ENCODE data around the gene RILP. TPM values are rescaled to one million over a fixed set of nuclear protein-coding genes. Genes with fewer than 3 reads are reported as not detected.
A peak's percentile ranks its signal among the peaks of the same experiment; 100 is the strongest.

The RILP gene
- total RNA-seq, 4 donors from 2014 or later: 59.3 to 185 (median 108) TPM

DNA sequence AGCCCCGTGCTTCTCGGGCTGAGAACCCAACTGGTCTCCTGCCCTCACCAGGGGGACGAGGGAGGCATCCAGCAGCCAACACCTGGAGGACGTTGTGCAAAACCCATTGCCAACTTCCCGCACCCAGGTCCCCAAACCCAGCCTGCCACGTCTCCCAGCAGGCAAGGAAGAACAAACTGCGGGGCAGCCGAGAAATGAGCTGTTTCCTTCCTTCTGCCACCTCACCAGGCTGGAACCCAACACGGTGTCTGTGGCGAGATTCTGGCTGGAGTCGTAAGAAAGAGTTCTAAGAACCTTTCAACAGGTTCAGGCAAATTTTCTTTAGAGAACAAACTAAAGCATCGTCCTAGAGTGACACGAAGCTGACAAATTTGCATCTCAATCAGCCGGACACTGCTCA, 24.6 kb downstream of the RILP start:
- no peaks in the 10 kb centered on the region for H3K36me3 ChIP-seq
- in situ Hi-C loops (cut with MboI; ENCODE audit: low pct_ligation_motif_present in 1 of 4, low pct_unique_long_range_greater_than_20kb in 1 of 4, low sequenced_read_pairs in 3 of 4): loop anchor here in 1 of 4 donors (10.0 kb wide), 1 partner anchor 50 kb away; no protein-coding TSS in a partner anchor
- peak overlapping the region in 1 of 4 donors; percentile 10 for H3K27ac ChIP-seq
- H3K27me3 ChIP-seq: no peaks in the 10 kb centered on the region
- 57 to 90% methylated on average over 5 to 14 of the region's 14 CpGs for WGBS, 2 donors (ENCODE audit: low coverage in 1 of 2)
- no peak overlapping the region for H3K4me3 ChIP-seq
- peaks cover 7 to 33% (median 26%) of the 10 kb centered on the region in 4 donors for H3K4me1 ChIP-seq
- intact Hi-C loops (cut with DNase I; ENCODE audit: low total_unique reads): no loop called here
- no peak for TF ChIP-seq EP300 (IDR thresholded peaks at IDR 0.05; ENCODE audit: low read depth)
- TF ChIP-seq POLR2A (IDR thresholded peaks at IDR 0.05): no peak
- TF ChIP-seq, protein P1, sequence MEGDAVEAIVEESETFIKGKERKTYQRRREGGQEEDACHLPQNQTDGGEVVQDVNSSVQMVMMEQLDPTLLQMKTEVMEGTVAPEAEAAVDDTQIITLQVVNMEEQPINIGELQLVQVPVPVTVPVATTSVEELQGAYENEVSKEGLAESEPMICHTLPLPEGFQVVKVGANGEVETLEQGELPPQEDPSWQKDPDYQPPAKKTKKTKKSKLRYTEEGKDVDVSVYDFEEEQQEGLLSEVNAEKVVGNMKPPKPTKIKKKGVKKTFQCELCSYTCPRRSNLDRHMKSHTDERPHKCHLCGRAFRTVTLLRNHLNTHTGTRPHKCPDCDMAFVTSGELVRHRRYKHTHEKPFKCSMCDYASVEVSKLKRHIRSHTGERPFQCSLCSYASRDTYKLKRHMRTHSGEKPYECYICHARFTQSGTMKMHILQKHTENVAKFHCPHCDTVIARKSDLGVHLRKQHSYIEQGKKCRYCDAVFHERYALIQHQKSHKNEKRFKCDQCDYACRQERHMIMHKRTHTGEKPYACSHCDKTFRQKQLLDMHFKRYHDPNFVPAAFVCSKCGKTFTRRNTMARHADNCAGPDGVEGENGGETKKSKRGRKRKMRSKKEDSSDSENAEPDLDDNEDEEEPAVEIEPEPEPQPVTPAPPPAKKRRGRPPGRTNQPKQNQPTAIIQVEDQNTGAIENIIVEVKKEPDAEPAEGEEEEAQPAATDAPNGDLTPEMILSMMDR (IDR thresholded peaks at IDR 0.05): no peak
- no peak for TF ChIP-seq POLR2AphosphoS5 (IDR thresholded peaks at IDR 0.05)
- no peaks in the 10 kb centered on the region for H3K9me3 ChIP-seq
- no peak for DNase-seq

DNA sequence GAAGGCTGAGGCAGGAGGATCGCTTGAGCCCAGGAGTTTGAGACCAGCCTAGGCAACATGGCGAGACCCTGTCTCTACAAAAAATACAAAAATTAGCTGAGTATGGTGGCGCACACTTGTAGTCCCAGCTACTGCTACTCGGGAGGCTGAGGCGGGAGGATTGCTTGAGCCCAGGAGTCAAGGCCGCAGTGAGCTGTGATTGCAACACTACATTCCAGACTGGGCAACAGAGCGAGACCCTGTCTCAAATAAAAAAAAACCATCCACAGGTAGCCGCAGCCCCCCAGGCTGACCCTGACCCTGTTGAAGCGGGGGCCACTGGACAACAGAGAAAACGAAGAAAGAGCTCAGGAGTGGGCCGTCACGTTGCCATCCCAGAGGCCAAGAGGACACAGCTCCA, 25.0 kb downstream of the RILP start:
- H3K27ac ChIP-seq: no peak overlapping the region
- in situ Hi-C loops (cut with MboI; ENCODE audit: low pct_ligation_motif_present in 1 of 4, low pct_unique_long_range_greater_than_20kb in 1 of 4, low sequenced_read_pairs in 3 of 4): loop anchor here in 1 of 4 donors (10.0 kb wide), 1 partner anchor 50 kb away; no protein-coding TSS in a partner anchor
- WGBS, 2 donors (ENCODE audit: low coverage in 1 of 2): 89 to 100% methylated on average over 2 to 12 of the region's 12 CpGs

DNA sequence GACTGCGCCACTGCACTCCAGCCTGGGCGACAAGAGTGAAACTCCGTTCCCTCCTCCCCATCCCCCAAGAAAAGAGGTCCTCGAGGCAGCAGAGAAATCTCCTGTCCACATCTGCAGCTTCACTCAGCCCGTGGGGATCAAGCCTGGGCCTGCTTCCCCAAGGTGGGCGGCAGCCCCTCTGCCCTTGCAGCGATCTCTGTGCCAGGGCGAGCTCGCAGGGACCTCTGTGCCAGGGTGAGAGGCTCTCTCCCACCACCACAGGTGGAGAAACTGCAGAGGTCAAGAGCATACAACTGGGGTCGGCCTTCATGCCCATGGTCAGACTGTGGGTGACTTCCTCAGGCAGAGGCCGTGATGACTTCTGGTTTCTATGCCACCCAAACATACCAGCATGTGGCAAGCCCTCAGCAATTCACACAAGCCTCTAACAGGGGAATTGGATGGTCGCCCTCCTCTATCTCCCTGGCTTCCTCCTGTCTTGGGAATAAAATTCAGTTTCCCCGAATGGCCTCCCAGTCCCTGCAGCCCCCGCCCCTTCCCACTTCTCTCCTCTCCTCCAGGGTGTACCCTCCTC, 26.5 kb downstream of the RILP start:
- WGBS, 2 donors (ENCODE audit: low coverage in 1 of 2): 96 to 100% methylated on average over 3 to 10 of the region's 14 CpGs
- no peak for DNase-seq
- Histone ChIP-seq H3K9me3 (no peaks in the 10 kb centered on the region), H3K4me1 (peaks cover 7 to 23% (median 20%) of the 10 kb centered on the region in 4 donors), H3K27ac (no peak overlapping the region), H3K36me3 (no peaks in the 10 kb centered on the region), H3K4me3 (no peak overlapping the region), H3K27me3 (no peaks in the 10 kb centered on the region)
- TF ChIP-seq EP300 (IDR thresholded peaks at IDR 0.05; ENCODE audit: low read depth): no peak
- TF ChIP-seq POLR2A (IDR thresholded peaks at IDR 0.05): no peak
- no peak for TF ChIP-seq POLR2AphosphoS5 (IDR thresholded peaks at IDR 0.05)
- TF ChIP-seq, protein P1 (IDR thresholded peaks at IDR 0.05): no peak
- intact Hi-C loops (cut with DNase I; ENCODE audit: low total_unique reads) (no loop called here), in situ Hi-C loops (cut with MboI; ENCODE audit: low pct_ligation_motif_present in 1 of 4, low pct_unique_long_range_greater_than_20kb in 1 of 4, low sequenced_read_pairs in 3 of 4) (loop anchor here in 1 of 4 donors (10.0 kb wide), 1 partner anchor 48 kb away; no protein-coding TSS in a partner anchor)

More for the DNA sequence above, 25.0 kb downstream of the RILP start:
- TF ChIP-seq EP300 (IDR thresholded peaks at IDR 0.05; ENCODE audit: low read depth) (no peak), POLR2A (IDR thresholded peaks at IDR 0.05) (no peak), POLR2AphosphoS5 (IDR thresholded peaks at IDR 0.05) (no peak)
- TF ChIP-seq, protein P1 (IDR thresholded peaks at IDR 0.05): no peak
- intact Hi-C loops (cut with DNase I; ENCODE audit: low total_unique reads): no loop called here
- H3K9me3 ChIP-seq: no peaks in the 10 kb centered on the region
- no peaks in the 10 kb centered on the region for H3K36me3 ChIP-seq
- H3K27me3 ChIP-seq: no peaks in the 10 kb centered on the region
- no peak for DNase-seq
- no peak overlapping the region for H3K4me3 ChIP-seq
- peaks cover 7 to 29% (median 22%) of the 10 kb centered on the region in 4 donors for H3K4me1 ChIP-seq

DNA sequence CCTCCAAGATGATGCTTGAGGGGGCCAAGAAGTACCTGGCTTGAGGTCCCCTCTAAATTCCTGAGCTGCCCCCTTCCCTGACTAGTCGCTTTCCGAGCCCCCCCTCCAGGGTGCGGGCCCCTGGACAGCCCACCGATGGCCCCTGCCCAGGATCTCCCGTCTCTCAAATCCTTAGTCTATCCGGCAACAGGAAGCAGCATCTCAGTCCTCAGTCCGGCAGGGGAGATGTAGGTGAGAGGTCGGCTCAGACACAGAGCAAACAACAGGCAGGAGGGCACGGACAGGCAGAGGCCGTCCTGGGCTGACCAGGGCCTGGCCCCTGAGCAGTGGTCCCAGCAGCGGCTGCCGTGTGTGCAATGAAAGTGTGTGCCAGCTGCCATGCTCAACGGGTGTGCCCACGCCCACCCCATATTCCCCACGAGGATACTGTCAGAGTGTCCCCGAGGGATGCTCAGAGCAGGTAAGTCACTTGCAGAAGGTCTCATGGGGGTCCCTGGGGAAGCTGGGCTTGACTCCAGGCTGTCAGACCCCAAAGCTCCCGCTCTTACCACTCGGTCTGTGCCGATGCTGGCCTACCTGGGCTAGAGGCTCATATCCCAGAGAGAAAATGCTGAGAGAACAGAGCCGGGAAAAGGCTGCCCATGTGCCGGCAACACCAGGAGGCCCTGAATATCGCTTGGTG, 28.3 kb downstream of the RILP start:
- 78 to 81% methylated on average over 3 to 12 of the region's 22 CpGs for WGBS, 2 donors (ENCODE audit: low coverage in 1 of 2)
- no peaks in the 10 kb centered on the region for H3K27me3 ChIP-seq
- H3K27ac ChIP-seq: no peak overlapping the region
- no peak for DNase-seq
- H3K4me1 ChIP-seq: peaks cover 0 to 18% (median 13%) of the 10 kb centered on the region in 4 donors
- no peaks in the 10 kb centered on the region for H3K9me3 ChIP-seq
- in situ Hi-C loops (cut with MboI; ENCODE audit: low pct_ligation_motif_present in 1 of 4, low pct_unique_long_range_greater_than_20kb in 1 of 4, low sequenced_read_pairs in 3 of 4): loop anchor here in 1 of 4 donors (10.0 kb wide), 1 partner anchor 47 kb away; no protein-coding TSS in a partner anchor
- no peaks in the 10 kb centered on the region for H3K36me3 ChIP-seq
- no peak overlapping the region for H3K4me3 ChIP-seq
- intact Hi-C loops (cut with DNase I; ENCODE audit: low total_unique reads): no loop called here
- TF ChIP-seq EP300 (IDR thresholded peaks at IDR 0.05; ENCODE audit: low read depth) (no peak), POLR2A (IDR thresholded peaks at IDR 0.05) (no peak), POLR2AphosphoS5 (IDR thresholded peaks at IDR 0.05) (no peak)
- TF ChIP-seq, protein P1 (IDR thresholded peaks at IDR 0.05): no peak
